HCT116 (cell line): ENCODE measurements around the gene DDO. TPM values are rescaled to one million over a fixed set of nuclear protein-coding genes. Genes with fewer than 3 reads are reported as not detected.
A peak's percentile ranks its signal among the peaks of the same experiment; 100 is the strongest.

Source experiments
- ATAC-seq: fragments of 200-7000 bp; cut with Tn5 transposase; 2 replicates; pipeline ENCODE4 v1.9.1; 2020; ENCODE audit warnings: mild to moderate bottlenecking, moderate library complexity
- BruUV-seq: library from RNA; stranded (reverse); fragments of 400-500 nt; replicated peaks from 2 replicates; lab custom pipeline; 2021; lab: Mats Ljungman, UMichigan
- CTCF ChIA-PET: fragments of 300-600 bp; sonication (Branson Sonifier 250); formaldehyde crosslinking; loops from one replicate; lab custom pipeline; 2021; ENCODE audit warnings: antibody characterized with exemption; lab: Charles Lee
- POLR2A ChIA-PET: fragments of 300-600, 350-600 bp; sonication (Branson Sonifier 250); formaldehyde crosslinking; loops from one replicate; lab custom pipeline; 2021; ENCODE audit warnings: antibody characterized with exemption; lab: Charles Lee
- RAD21 ChIA-PET, 2 experiments: fragments of 300-600 bp; sonication (Branson Sonifier 250); formaldehyde crosslinking; loops; one replicate each; lab custom pipeline; 2023; ENCODE audit warnings: low total read pairs in 2 of 2; ENCODE audit not compliant: uncharacterized antibody in 2 of 2, unreplicated experiment in 2 of 2, low non-redundant PET in 1 of 2; lab: Charles Lee
- DNase-seq: peaks from one replicate; pipeline ENCODE4 v3.0.0-alpha.2; 2010; ENCODE audit warnings: low read depth, low spot score
- H2AFZ ChIP-seq: fragments of 200-600 bp; shearing (Covaris generic), sonication (generic); 2 replicates; pipeline ENCODE4 v1.6.1; 2017; ENCODE audit warnings: low read depth, mixed run types, mixed read lengths, antibody characterized with exemption, low read length; ENCODE audit not compliant: poor library complexity, severe bottlenecking
- H3K27ac ChIP-seq: 2 replicates; pipeline ENCODE4 v1.5.1; 2012; ENCODE audit warnings: low read depth, low read length
- H3K27me3 ChIP-seq: fragments of 200-600 bp; sonication (generic); 2 replicates; pipeline ENCODE4 v1.6.1; 2016; ENCODE audit warnings: mixed run types, low read length, mixed read lengths; ENCODE audit not compliant: insufficient read depth
- H3K36me3 ChIP-seq, 2 experiments: fragments of 200-500 bp in 1 of 2; fragments of 200-600 bp in 1 of 2; sonication (Bioruptor generic) in 1 of 2; sonication (generic) in 1 of 2; 2 replicates each; pipeline versions ENCODE4 v1.5.1 to v1.6.1; 2014 to 2016; ENCODE audit warnings: low read length in 2 of 2, inconsistent platforms in 1 of 2, mixed read lengths in 1 of 2, mixed run types in 1 of 2; ENCODE audit not compliant: insufficient read depth in 2 of 2, control insufficient read depth in 1 of 2
- H3K4me1 ChIP-seq, 2 experiments: fragments of 200-600 bp in 1 of 2; sonication (generic) in 1 of 2; 2 replicates each; pipeline versions ENCODE4 v1.5.1 to v1.6.1; 2012 to 2017; ENCODE audit warnings: low read length in 2 of 2, inconsistent platforms in 1 of 2, mild to moderate bottlenecking in 1 of 2, mixed read lengths in 1 of 2, mixed run types in 1 of 2, moderate library complexity in 1 of 2; ENCODE audit not compliant: insufficient read depth in 2 of 2, control insufficient read depth in 1 of 2
- H3K4me2 ChIP-seq: fragments of 200-600 bp; sonication (generic); 2 replicates; pipeline ENCODE4 v1.6.1; 2017; ENCODE audit warnings: mixed run types, low read length, mixed read lengths
- H3K4me3 ChIP-seq, 2 experiments: fragments of 200-600 bp in 1 of 2; sonication (generic) in 1 of 2; replicated peaks in 1 of 2; 2 replicates each; pipeline ENCODE4 v1.5.1; 2011 to 2016; ENCODE audit warnings: low read length in 2 of 2, control low read depth in 1 of 2, low read depth in 1 of 2, mild to moderate bottlenecking in 1 of 2, mixed read lengths in 1 of 2, mixed run types in 1 of 2
- H3K79me2 ChIP-seq: fragments of 200-600 bp; sonication (generic); 2 replicates; pipeline ENCODE4 v1.6.1; 2017; ENCODE audit warnings: mild to moderate bottlenecking, mixed run types, low read length, moderate library complexity, mixed read lengths; ENCODE audit not compliant: insufficient read depth
- H3K9ac ChIP-seq: fragments of 200-600 bp; sonication (generic); 2 replicates; pipeline ENCODE4 v1.6.1; 2016; ENCODE audit warnings: low read length, mixed read lengths
- H3K9me2 ChIP-seq: fragments of 200-600 bp; sonication (generic), shearing (Covaris generic); 2 replicates; pipeline ENCODE4 v1.6.1; 2017; ENCODE audit warnings: mixed run types, mild to moderate bottlenecking, moderate library complexity; ENCODE audit not compliant: insufficient read depth
- H3K9me3 ChIP-seq, 2 experiments: fragments of 200-500 bp in 1 of 2; fragments of 200-600 bp in 1 of 2; sonication (Bioruptor generic) in 1 of 2; sonication (generic) in 1 of 2; 2 replicates each; pipeline ENCODE4 v1.6.1; 2014 to 2017; ENCODE audit warnings: low read length in 2 of 2, mixed read lengths in 2 of 2, inconsistent platforms in 1 of 2, low read depth in 1 of 2, mild to moderate bottlenecking in 1 of 2, mixed run types in 1 of 2, moderate library complexity in 1 of 2; ENCODE audit not compliant: control insufficient read depth in 1 of 2, insufficient read depth in 1 of 2
- H4K20me1 ChIP-seq: fragments of 200-600 bp; sonication (generic), shearing (Covaris generic); 2 replicates; pipeline ENCODE4 v1.6.1; 2017; ENCODE audit warnings: mixed run types, mild to moderate bottlenecking, moderate library complexity; ENCODE audit not compliant: insufficient read depth
- ATF3 ChIP-seq: IDR thresholded peaks from 2 replicates; pipeline ENCODE4 v1.6.1; 2012
- CBX3 ChIP-seq: IDR thresholded peaks from 2 replicates; pipeline ENCODE4 v1.6.1; 2012; ENCODE audit warnings: low read depth
- CEBPB ChIP-seq: IDR thresholded peaks from 2 replicates; pipeline ENCODE4 v1.6.1; 2012; ENCODE audit warnings: low read depth
- ELF1 ChIP-seq: IDR thresholded peaks from 2 replicates; pipeline ENCODE4 v1.6.1; 2012; ENCODE audit warnings: low read depth, borderline replicate concordance
- EZH2 ChIP-seq: fragments of 200-600 bp; sonication (generic); IDR thresholded peaks from 2 replicates; pipeline ENCODE4 v1.6.1; 2017; ENCODE audit warnings: antibody characterized with exemption, mixed run types
- EZH2phosphoT487 ChIP-seq: fragments of 200-600 bp; IDR thresholded peaks from 2 replicates; pipeline ENCODE4 v1.6.1; 2018; ENCODE audit warnings: antibody characterized with exemption, borderline replicate concordance
- JUND ChIP-seq: IDR thresholded peaks from 2 replicates; pipeline ENCODE4 v1.6.1; 2012
- POLR2A ChIP-seq: IDR thresholded peaks from 2 replicates; pipeline ENCODE4 v1.7.0; 2011; ENCODE audit warnings: borderline replicate concordance; ENCODE audit not compliant: insufficient read depth, insufficient read length; ENCODE audit errors: extremely low read depth
- POLR2AphosphoS5 ChIP-seq: IDR thresholded peaks from 2 replicates; pipeline ENCODE4 v1.6.1; 2011; ENCODE audit warnings: mild to moderate bottlenecking, low read depth, low read length, moderate library complexity
- RAD21 ChIP-seq: IDR thresholded peaks from 2 replicates; pipeline ENCODE4 v1.6.1; 2012; ENCODE audit warnings: low read depth, mild to moderate bottlenecking
- REST ChIP-seq: IDR thresholded peaks from 2 replicates; pipeline ENCODE4 v1.6.1; 2012; ENCODE audit warnings: low read depth
- SIN3A ChIP-seq: IDR thresholded peaks from 2 replicates; pipeline ENCODE4 v1.6.1; 2012; ENCODE audit warnings: low read depth
- SP1 ChIP-seq: IDR thresholded peaks from 2 replicates; pipeline ENCODE4 v1.6.1; 2012; ENCODE audit warnings: low read depth
- SRF ChIP-seq: IDR thresholded peaks from 2 replicates; pipeline ENCODE4 v1.6.1; 2012; ENCODE audit warnings: low read depth
- TCF7L2 ChIP-seq: IDR thresholded peaks from 2 replicates; pipeline ENCODE4 v1.7.0; 2011; ENCODE audit warnings: borderline replicate concordance, inconsistent platforms; ENCODE audit not compliant: insufficient read depth, insufficient read length; ENCODE audit errors: extremely low read depth
- ZBTB33 ChIP-seq: IDR thresholded peaks from 2 replicates; pipeline ENCODE4 v1.6.1; 2011; ENCODE audit warnings: mild to moderate bottlenecking, low read length, moderate library complexity; ENCODE audit not compliant: insufficient replicate concordance; ENCODE audit errors: extremely low read depth
- ZFX ChIP-seq: fragments of 450-650 bp; IDR thresholded peaks from 2 replicates; pipeline ENCODE4 v1.6.1; 2017
- ZNF274 ChIP-seq: fragments of 200-500 bp; sonication (Bioruptor generic); IDR thresholded peaks from 2 replicates; pipeline ENCODE4 v1.6.1; 2014; ENCODE audit warnings: mild to moderate bottlenecking, low read depth, low read length, inconsistent platforms
- intact Hi-C: fragments of 100-400 bp; cut with micrococcal nuclease; formaldehyde crosslinking; loops from 2 replicates; pipeline ENCODE4 v1.10.0; 2022
- total RNA-seq: library from RNA; stranded (reverse); gene quantifications from one replicate; pipeline ENCODE4 v1.2.1, GENCODE V29; 2021; ENCODE audit not compliant: unreplicated experiment

The DDO gene
- total RNA-seq, 1 experiment from 2014 or later = not detected

DNA sequence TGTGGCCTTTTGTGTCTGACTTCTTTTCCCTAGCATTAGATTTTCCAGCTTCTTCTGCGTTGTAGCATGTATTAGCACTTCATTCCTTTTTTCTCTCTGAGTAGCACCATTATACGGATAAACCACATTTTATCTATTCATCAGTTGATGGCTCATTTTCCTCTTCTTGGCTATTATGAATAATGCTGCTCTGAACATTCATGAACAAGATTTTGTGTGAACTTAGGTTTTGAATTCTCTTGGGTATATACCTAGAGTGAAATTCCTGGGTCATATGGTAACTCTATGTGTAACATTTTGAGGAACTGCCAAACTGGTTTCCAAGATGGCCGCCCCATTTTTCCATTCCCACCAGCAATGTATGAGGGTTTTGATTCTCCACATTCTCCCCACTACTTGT is 32.4 kb upstream of the DDO start:
- POLR2A ChIA-PET = no interaction called here
- no peaks in the 10 kb centered on the region for H3K27me3 ChIP-seq
- no peaks in the 10 kb centered on the region for H3K4me1 ChIP-seq
- H3K4me3 ChIP-seq = no peak overlapping the region
- H3K9me3 ChIP-seq = no peaks in the 10 kb centered on the region
- H3K27ac ChIP-seq = no peak overlapping the region
- H4K20me1 ChIP-seq = no peaks in the 10 kb centered on the region
- no peak for DNase-seq
- ATAC-seq = no peak
- no peaks in the 10 kb centered on the region for H3K79me2 ChIP-seq
- intact Hi-C loops = no loop called here
- no peaks in the 10 kb centered on the region for H3K9me2 ChIP-seq
- no peak overlapping the region for H3K4me2 ChIP-seq
- no peak overlapping the region for H3K9ac ChIP-seq
- TF ChIP-seq CEBPB = no peak
- TF ChIP-seq EZH2 = no peak
- no peak for TF ChIP-seq RAD21
- no peak for TF ChIP-seq JUND
- no peak for TF ChIP-seq POLR2AphosphoS5
- no peak for TF ChIP-seq REST
- TF ChIP-seq CBX3 = no peak
- no peak for TF ChIP-seq ZFX
- TF ChIP-seq ZNF274 = no peak
- TF ChIP-seq ATF3 = no peak
- no peak for TF ChIP-seq SIN3A
- TF ChIP-seq EZH2phosphoT487 = no peak
- TF ChIP-seq SP1 = no peak
- TF ChIP-seq ZBTB33 = no peak
- no peak for TF ChIP-seq SRF
- TF ChIP-seq TCF7L2 = no peak
- TF ChIP-seq ELF1 = no peak
- TF ChIP-seq POLR2A = no peak
- TF ChIP-seq, all 23 proteins: peak for 0
- Histone ChIP-seq H2AFZ (peak overlapping the region; percentile 14), H3K36me3 (no peaks in the 10 kb centered on the region)
- no TSS peak for BruUV-seq
- ChIA-PET RAD21 (no interaction called here), CTCF (no interaction called here)
